SK-N-SH (cell line): ENCODE measurements around the gene ILF3. TPM values are rescaled to one million over a fixed set of nuclear protein-coding genes. Genes with fewer than 3 reads are reported as not detected.

Experiments used
- CTCF ChIA-PET: fragments of 300-600, 350-600 bp; formaldehyde crosslinking; extraction: SDS; loops from one replicate; lab custom pipeline; 2021; lab: Yijun Ruan, JAX
- POLR2A ChIA-PET: fragments of 350-600 bp; sonication (Branson Sonifier 250); formaldehyde crosslinking; extraction: SDS; loops from one replicate; lab custom pipeline; 2020; ENCODE audit warnings: antibody characterized with exemption, inconsistent platforms; lab: Yijun Ruan, JAX
- DNase-seq: peaks from one replicate; pipeline ENCODE4 v3.0.0; 2012
- H2AFZ ChIP-seq: fragments of 200-600 bp; sonication (generic); 2 replicates; pipeline ENCODE4 v1.8.1; 2016; ENCODE audit warnings: antibody characterized with exemption, mild to moderate bottlenecking, low read depth
- H3F3A ChIP-seq: fragments of 200-600 bp; sonication (generic); replicated peaks from 2 replicates; pipeline ENCODE3; 2016; ENCODE audit warnings: antibody characterized with exemption, mild to moderate bottlenecking; ENCODE audit not compliant: insufficient read depth
- H3K27ac ChIP-seq, 2 experiments: fragments of 200-500 bp in 1 of 2; fragments of 200-600 bp in 1 of 2; sonication (Bioruptor generic) in 1 of 2; sonication (generic), shearing (Covaris generic) in 1 of 2; 2 replicates each; pipeline versions ENCODE4 v1.5.1 to v1.6.1; 2014 to 2016; ENCODE audit warnings: low read depth in 2 of 2, inconsistent platforms in 1 of 2, low read length in 1 of 2, mild to moderate bottlenecking in 1 of 2, mixed read lengths in 1 of 2
- H3K27me3 ChIP-seq: fragments of 200-600 bp; sonication (generic), shearing (Covaris generic); 2 replicates; pipeline ENCODE4 v1.6.1; 2016; ENCODE audit warnings: mixed run types; ENCODE audit not compliant: insufficient read depth
- H3K36me3 ChIP-seq, 2 experiments: fragments of 200-500 bp in 1 of 2; fragments of 200-600 bp in 1 of 2; sonication (Bioruptor generic) in 1 of 2; sonication (generic) in 1 of 2; replicated peaks in 1 of 2; 2 replicates each; pipeline versions ENCODE3 to v1.5.1; 2014 to 2016; ENCODE audit warnings: low read length in 1 of 2, mild to moderate bottlenecking in 1 of 2; ENCODE audit not compliant: insufficient read depth in 2 of 2, control insufficient read depth in 1 of 2
- H3K4me1 ChIP-seq, 2 experiments: fragments of 200-500 bp in 1 of 2; fragments of 200-600 bp in 1 of 2; sonication (Bioruptor generic) in 1 of 2; sonication (generic), shearing (Covaris generic) in 1 of 2; 2 replicates each; pipeline versions ENCODE4 v1.5.1 to v1.6.1; 2014 to 2016; ENCODE audit warnings: low read depth in 1 of 2, low read length in 1 of 2, mixed run types in 1 of 2; ENCODE audit not compliant: insufficient read depth in 2 of 2, control insufficient read depth in 1 of 2
- H3K4me2 ChIP-seq: fragments of 200-600 bp; sonication (generic), shearing (Covaris generic); 2 replicates; pipeline ENCODE4 v1.6.1; 2017; ENCODE audit warnings: mixed run types
- H3K4me3 ChIP-seq, 2 experiments: fragments of 200-500 bp in 1 of 2; fragments of 200-600 bp in 1 of 2; sonication (Bioruptor generic) in 1 of 2; sonication (generic), shearing (Covaris generic) in 1 of 2; 2 replicates each; pipeline versions ENCODE4 v1.5.1 to v1.8.1; 2014 to 2016; ENCODE audit warnings: low read depth in 2 of 2, inconsistent platforms in 1 of 2, low read length in 1 of 2, mild to moderate bottlenecking in 1 of 2, mixed read lengths in 1 of 2, moderate library complexity in 1 of 2
- H3K79me2 ChIP-seq: fragments of 200-600 bp; sonication (generic); 2 replicates; pipeline ENCODE4 v1.8.1; 2017; ENCODE audit warnings: mild to moderate bottlenecking; ENCODE audit not compliant: insufficient read depth
- H3K9ac ChIP-seq: fragments of 200-600 bp; sonication (generic); 2 replicates; pipeline ENCODE4 v1.6.1; 2017; ENCODE audit warnings: mixed run types
- H3K9me2 ChIP-seq: fragments of 200-600 bp; sonication (generic); 2 replicates; pipeline ENCODE4 v1.6.1; 2017; ENCODE audit warnings: mixed run types
- H3K9me3 ChIP-seq: fragments of 200-600 bp; sonication (generic); 2 replicates; pipeline ENCODE4 v1.6.1; 2017; ENCODE audit warnings: mixed run types, mild to moderate bottlenecking, moderate library complexity
- H4K20me1 ChIP-seq: fragments of 200-600 bp; sonication (generic); 2 replicates; pipeline ENCODE4 v1.6.1; 2017; ENCODE audit warnings: mild to moderate bottlenecking, mixed run types; ENCODE audit not compliant: insufficient read depth
- CHD2 ChIP-seq: fragments of 150-350 bp; IDR thresholded peaks from 2 replicates; pipeline ENCODE4 v1.6.1; 2018; ENCODE audit warnings: low read length; ENCODE audit not compliant: partially characterized antibody
- ELF1 ChIP-seq: IDR thresholded peaks from 2 replicates; pipeline ENCODE4 v1.4.0; 2012
- EP300 ChIP-seq, 2 experiments: IDR thresholded peaks; 2 replicates each; pipeline versions ENCODE4 v1.4.0 to v1.6.1; 2012; ENCODE audit warnings: borderline replicate concordance in 1 of 2, low read depth in 1 of 2, low read length in 1 of 2
- FOXJ3 ChIP-seq: sonication (generic); formaldehyde crosslinking; IDR thresholded peaks from 2 replicates; pipeline ENCODE4 v1.5.1; 2020; ENCODE audit warnings: mild to moderate bottlenecking, missing genetic modification reagents
- GATA2 ChIP-seq: sonication (generic); formaldehyde crosslinking; IDR thresholded peaks from 2 replicates; pipeline ENCODE4 v1.5.0; 2020; ENCODE audit warnings: mild to moderate bottlenecking, missing genetic modification reagents
- JUND ChIP-seq: IDR thresholded peaks from 2 replicates; pipeline ENCODE4 v1.4.0; 2012
- MAX ChIP-seq: IDR thresholded peaks from 2 replicates; pipeline ENCODE4 v1.4.0; 2012; ENCODE audit warnings: low read depth
- MEF2A ChIP-seq: IDR thresholded peaks from 2 replicates; pipeline ENCODE4 v1.4.0; 2012; ENCODE audit warnings: low read depth, borderline replicate concordance
- RAD21 ChIP-seq: IDR thresholded peaks from 2 replicates; pipeline ENCODE4 v1.6.1; 2012; ENCODE audit warnings: mild to moderate bottlenecking, low read length
- RCOR1 ChIP-seq: fragments of 150-350 bp; IDR thresholded peaks from 2 replicates; pipeline ENCODE4 v1.6.1; 2017; ENCODE audit warnings: antibody characterized with exemption, low read length
- REST ChIP-seq: IDR thresholded peaks from 2 replicates; pipeline ENCODE4 v1.6.1; 2012; ENCODE audit warnings: mild to moderate bottlenecking, low read depth, low read length, moderate library complexity
- RXRA ChIP-seq: IDR thresholded peaks from 2 replicates; pipeline ENCODE4 v1.4.0; 2012; ENCODE audit warnings: low read depth, mild to moderate bottlenecking, borderline replicate concordance
- SIN3A ChIP-seq: IDR thresholded peaks from 2 replicates; pipeline ENCODE4 v1.6.1; 2012; ENCODE audit warnings: low read depth, mild to moderate bottlenecking, low read length, moderate library complexity, borderline replicate concordance
- SMC3 ChIP-seq: IDR thresholded peaks from 2 replicates; pipeline ENCODE4 v1.6.1; 2012; ENCODE audit warnings: low read depth, low read length, improper control_type of control experiment
- TCF12 ChIP-seq: IDR thresholded peaks from 2 replicates; pipeline ENCODE4 v1.4.0; 2012
- USF2 ChIP-seq: fragments of 150-350 bp; IDR thresholded peaks from 2 replicates; pipeline ENCODE4 v1.6.1; 2017; ENCODE audit warnings: antibody characterized with exemption, low read length, low read depth, borderline replicate concordance
- WGBS: methylation state at CpG from one replicate; pipeline ENCODE4 v1.1.6; 2017; ENCODE audit warnings: low lambda C conversion rate; 5-methylcytosine and 5-hydroxymethylcytosine counted together
- polyA plus RNA-seq, 3 experiments: library from polyadenylated mRNA; depleted of rRNA; stranded (reverse); fragments of >200 nt; gene quantifications; 2 replicates each; pipeline ENCODE4 v1.2.3, GENCODE V29; 2012

ILF3 gene
- polyA plus RNA-seq, 1 of the 3 experiments (the other 2 are of a cell fraction) = 229 TPM

- Histone ChIP-seq H3F3A (no peaks in the 10 kb centered on the region), H3K9me2 (no peaks in the 10 kb centered on the region), H4K20me1 (no peaks in the 10 kb centered on the region), H3K27ac (no peak overlapping the region), H3K9ac (no peak overlapping the region), H3K4me2 (no peak overlapping the region), H2AFZ (no peak overlapping the region), H3K4me3 (no peak overlapping the region), H3K79me2 (no peaks in the 10 kb centered on the region), H3K27me3 (no peaks in the 10 kb centered on the region), H3K36me3 (peaks cover 2 to 5% of the 10 kb centered on the region in 2 experiments), H3K4me1 (no peaks in the 10 kb centered on the region), H3K9me3 (no peaks in the 10 kb centered on the region)
- DNase-seq = no peak
- TF ChIP-seq RXRA (no peak), REST (no peak), RCOR1 (no peak), ELF1 (no peak), SMC3 (no peak), SIN3A (no peak), JUND (no peak)
- 96% methylated on average over 7 of the region's 7 CpGs for WGBS
- ChIA-PET CTCF (interaction anchor here (1.0 to 2.8 kb wide), 3 partner anchors 8 to 137 kb away, joined by 3 to 10 read pairs (median 5); partner anchors contain the start of gene DNM2), POLR2A (no interaction called here)
Observed at GRCh38 chr19:10708291-10708690, 54.1 kb downstream of the ILF3 start.

- no peaks in the 10 kb centered on the region for H3K9me3 ChIP-seq
- TF ChIP-seq RAD21 (no peak), USF2 (no peak), REST (no peak), RCOR1 (no peak), EP300 (IDR thresholded peaks at IDR 0.05; ENCODE audit: borderline replicate concordance in 1 of 2, low read depth in 1 of 2, low read length in 1 of 2) (no peak), GATA2 (no peak), FOXJ3 (CRISPR knock-in tag) (no peak), JUND (no peak), CHD2 (no peak), TCF12 (no peak), SIN3A (no peak), MEF2A (no peak), MAX (no peak)
- no peak overlapping the region for H3K27ac ChIP-seq
- no peak overlapping the region for H2AFZ ChIP-seq
- H3K9me2 ChIP-seq = no peaks in the 10 kb centered on the region
- peaks cover 0 to 4% of the 10 kb centered on the region in 2 experiments; a peak in 1 of 4 replicates for H3K4me1 ChIP-seq
- no peak for DNase-seq
- H3K9ac ChIP-seq = no peak overlapping the region
- H4K20me1 ChIP-seq = no peaks in the 10 kb centered on the region
- POLR2A ChIA-PET = no interaction called here
- no peaks in the 10 kb centered on the region for H3K79me2 ChIP-seq
- 95% methylated on average over 14 of the region's 14 CpGs for WGBS
- no peaks in the 10 kb centered on the region for H3K27me3 ChIP-seq
- CTCF ChIA-PET = interaction anchor here (0.7 to 2.3 kb wide), 2 partner anchors 12 to 152 kb away, joined by 3 to 7 read pairs; no protein-coding TSS in a partner anchor
- H3K4me2 ChIP-seq = no peak overlapping the region
- H3F3A ChIP-seq = peaks cover 4% of the 10 kb centered on the region
- no peak overlapping the region for H3K4me3 ChIP-seq
- peaks cover 2 to 5% of the 10 kb centered on the region in 2 experiments for H3K36me3 ChIP-seq
Observed at GRCh38 chr19:10712045-10712444, 57.9 kb downstream of the ILF3 start.
